DMS53 treated with DMSO at 0.1 percent for 48 hours (cell line): Measurements from ENCODE around the gene GRP.
A peak's percentile ranks its signal among the peaks of the same experiment; 100 is the strongest.
"Not testable (repeated sequence)": the region's sequence is repeated elsewhere in the genome, so short reads cannot be mapped to it uniquely, and the experiment has no call there.

Source experiments
- DNase-seq: peaks from one replicate; lab custom pipeline; 2025; ENCODE audit not compliant: unreplicated experiment; lab: John Stamatoyannopoulos, UW

The GRP gene

GRCh38 chr18:59228351-59228750 lies 8.4 kb downstream of the GRP start:
- DNase-seq = no peak

- no peak for DNase-seq
Measured at GRCh38 chr18:59229191-59229590, 9.2 kb downstream of the GRP start.

DNA sequence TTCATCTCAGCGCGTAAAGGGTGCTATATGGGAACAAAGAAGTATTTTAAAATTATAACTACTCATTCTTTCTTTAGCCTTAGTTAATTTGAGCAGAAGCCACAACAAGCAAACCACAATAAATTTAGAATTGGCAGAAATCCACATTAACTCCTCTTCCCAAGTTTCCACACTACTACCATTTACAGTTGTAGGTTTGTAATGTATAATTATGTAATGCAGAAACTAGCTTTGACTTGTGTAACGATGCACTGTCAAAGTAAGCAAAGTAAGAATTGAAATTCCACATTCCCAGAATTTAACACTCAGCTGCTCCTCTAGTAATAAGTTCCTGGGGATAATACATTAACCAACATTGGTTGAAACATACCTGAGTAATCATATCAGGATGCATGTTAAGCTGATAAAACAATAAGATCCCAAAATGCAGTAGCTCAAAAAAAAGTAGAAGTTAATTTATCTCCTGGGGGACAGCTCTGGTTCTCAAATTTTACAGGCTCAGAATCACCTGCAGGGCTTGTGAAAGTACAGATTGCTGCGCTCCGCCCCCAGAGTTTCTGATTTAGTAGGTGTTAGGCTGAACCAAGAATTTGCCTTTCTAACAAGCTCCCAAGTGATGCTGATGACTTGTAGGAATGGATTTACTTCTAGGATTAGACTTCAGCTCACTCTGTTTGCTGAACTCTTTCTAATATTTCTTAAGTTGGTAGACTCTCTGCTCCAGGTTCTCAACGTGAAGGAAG lies 9.9 kb downstream of the GRP start:
- DNase-seq = no peak

DNA sequence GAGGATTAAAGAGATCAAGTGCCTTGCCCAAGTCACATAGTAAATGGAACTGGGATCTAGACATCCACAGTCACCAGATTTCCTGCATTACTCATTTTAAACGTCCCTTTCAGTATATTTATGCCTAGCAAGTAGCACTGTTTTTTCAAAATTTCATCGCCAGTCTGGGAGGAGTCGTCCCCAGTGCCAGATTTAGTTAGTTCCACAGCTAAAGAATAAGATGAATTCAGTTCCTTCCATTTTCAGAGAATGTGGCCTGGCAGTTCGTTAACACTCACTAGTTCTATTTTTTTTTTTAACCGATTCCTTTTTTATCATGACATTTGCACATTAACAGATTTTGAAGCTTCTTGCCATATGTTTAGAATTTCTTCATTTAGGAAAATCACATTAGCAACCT lies 11.2 kb downstream of the GRP start:
- no peak for DNase-seq

- no peak for DNase-seq
Measured at GRCh38 chr18:59231877-59232276, 11.9 kb downstream of the GRP start.

- DNase-seq = peak; percentile 25
Measured at GRCh38 chr18:59232309-59233016, 12.5 kb downstream of the GRP start.

DNA sequence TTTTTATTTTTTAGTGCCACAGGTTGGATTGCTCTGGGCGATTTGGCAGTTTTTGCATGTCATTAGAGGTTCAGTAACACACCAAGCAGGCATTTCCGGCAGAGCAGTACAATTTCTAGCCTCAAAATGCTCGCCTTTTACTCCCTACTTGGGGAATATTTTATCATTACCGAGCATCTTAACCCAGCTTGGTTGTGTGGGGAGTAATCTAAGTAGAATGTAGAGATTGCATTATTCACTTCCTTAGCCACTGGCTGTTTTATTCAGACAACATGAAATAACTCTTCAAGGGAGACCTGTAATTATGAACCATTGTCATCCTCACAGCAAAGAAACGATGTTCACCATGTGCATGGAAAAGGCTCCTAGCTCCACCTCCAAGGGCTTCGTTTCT lies 13.1 kb downstream of the GRP start:
- DNase-seq = no peak

DNA sequence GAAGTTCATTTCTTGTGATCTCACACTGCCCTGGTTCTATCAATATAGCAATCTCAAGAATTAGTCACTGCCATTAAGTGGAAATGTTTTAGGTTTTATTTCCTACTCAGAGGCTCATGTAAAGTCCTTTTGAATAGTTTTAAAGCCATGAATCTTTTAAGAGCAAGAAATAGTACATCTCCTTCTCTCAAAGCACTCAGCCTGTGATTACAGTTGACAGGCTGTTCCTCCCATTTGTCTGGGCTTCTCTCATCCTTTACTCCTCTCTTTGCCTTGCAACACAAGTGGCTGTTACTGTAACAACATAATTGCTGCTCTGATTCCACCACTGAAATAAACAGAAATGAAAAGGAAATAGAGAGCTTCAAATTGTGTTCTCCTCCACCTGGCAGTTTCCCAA lies 18.4 kb downstream of the GRP start:
- DNase-seq = no peak

DNA sequence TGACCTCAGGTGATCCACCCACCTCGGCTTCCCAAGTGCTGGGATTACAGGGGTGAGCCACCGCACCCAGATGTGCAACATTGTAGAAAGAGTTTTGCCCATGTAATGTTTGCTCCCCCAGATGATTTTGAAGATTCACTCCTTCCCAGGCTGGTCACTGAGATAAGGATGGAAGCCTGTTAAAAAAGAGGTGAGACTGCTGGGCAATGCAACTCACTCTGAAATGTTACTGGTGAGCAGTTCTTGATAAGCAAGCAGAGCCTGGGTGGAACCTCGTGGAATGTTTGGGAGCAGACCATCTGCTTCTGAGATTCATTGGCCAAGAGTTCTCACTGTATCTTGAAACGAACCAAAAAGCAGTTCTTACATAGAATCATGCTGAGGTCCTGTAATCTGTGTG lies 19.7 kb downstream of the GRP start:
- DNase-seq = no peak

GRCh38 chr18:59242906-59243305 lies 22.9 kb downstream of the GRP start:
- no peak for DNase-seq

DNA sequence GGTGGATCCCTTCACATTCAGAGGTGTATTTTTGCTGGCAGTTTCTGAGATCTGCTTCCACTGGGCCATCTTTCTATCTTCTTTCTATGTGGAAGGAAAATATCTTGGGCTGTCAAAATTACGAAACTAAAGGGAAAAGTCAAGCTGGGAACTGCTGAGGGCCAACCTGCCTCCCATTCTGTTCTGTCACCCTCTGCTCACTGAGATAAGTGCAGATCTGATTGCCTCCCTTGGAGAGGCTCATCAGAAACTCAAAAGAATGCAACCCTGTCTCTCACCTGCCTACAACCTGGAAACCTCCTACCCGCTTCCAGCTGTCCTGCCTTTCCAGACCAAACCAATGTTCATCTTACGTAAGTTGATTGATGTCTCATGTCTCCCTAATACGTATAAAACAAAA lies 26.8 kb downstream of the GRP start:
- DNase-seq = no peak

DNA sequence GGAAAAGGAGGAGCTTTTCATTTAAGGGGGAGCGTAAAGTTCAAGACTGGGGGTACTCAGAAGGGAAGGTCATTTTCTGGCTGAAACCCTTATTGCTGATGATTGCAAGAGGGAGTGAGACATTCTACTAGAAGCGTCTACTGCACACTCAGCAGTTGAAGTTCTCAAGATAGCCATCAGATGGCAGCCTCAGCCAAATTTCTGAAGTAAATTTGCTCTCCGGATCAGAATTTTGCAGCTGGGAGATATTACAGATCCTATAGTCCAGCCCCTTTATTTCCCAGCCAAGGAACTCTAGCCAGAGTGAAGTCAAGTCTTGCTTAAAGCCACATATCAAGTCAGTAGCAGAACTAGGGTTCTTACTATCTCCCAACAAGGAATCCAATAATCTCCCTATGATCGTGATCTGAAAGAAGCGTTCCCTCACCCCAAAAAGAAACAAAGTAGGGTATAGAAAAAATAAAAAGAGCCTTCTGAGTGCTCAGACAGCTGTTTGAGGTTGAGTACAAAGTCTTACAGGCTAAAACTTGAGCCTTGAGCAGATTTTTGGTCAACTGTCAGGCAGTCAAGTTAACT lies 29.3 kb downstream of the GRP start:
- DNase-seq = peak; percentile 96

GRCh38 chr18:59255491-59255890 lies 35.5 kb downstream of the GRP start:
- DNase-seq = not testable (repeated sequence)

DNA sequence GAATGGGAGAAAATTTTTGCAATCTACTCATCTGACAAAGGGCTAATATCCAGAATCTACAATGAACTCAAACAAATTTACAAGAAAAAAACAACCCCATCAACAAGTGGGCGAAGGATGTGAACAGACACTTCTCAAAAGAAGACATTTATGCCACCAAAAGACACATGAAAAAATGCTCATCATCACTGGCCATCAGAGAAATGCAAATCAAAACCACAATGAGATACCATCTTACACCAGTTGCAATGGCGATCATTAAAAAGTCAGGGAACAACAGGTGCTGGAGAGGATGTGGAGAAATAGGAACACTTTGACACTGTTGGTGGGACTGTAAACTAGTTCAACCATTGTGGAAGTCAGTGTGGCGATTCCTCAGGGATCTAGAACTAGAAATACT lies 41.9 kb downstream of the GRP start:
- not testable (repeated sequence) for DNase-seq

GRCh38 chr18:59262243-59262642 lies 42.3 kb downstream of the GRP start:
- not testable (repeated sequence) for DNase-seq

GRCh38 chr18:59263661-59264060 lies 43.7 kb downstream of the GRP start:
- DNase-seq = no peak

DNA sequence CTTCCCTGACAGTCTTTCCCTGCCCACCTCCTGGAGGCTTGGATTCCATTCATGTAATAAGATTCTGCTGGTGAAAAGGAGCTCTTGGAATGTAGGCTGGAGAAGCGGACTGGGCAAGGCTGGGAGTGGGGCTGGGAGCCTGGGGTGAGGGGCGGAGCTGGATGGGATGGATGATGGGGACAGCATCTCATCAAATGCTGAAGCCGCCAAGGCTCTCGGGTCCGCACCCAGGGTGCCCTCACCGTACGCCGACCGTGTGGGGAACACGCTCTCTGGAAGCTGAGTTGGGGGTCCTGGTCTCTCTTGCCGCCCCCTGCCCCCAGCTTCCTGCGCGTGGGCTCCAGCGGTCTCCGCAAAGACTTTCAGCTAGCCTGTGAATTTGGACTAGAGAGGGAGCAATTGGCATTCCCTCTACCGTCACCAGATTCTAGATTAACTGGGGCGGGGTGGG lies 44.2 kb downstream of the GRP start:
- DNase-seq = no peak

DNA sequence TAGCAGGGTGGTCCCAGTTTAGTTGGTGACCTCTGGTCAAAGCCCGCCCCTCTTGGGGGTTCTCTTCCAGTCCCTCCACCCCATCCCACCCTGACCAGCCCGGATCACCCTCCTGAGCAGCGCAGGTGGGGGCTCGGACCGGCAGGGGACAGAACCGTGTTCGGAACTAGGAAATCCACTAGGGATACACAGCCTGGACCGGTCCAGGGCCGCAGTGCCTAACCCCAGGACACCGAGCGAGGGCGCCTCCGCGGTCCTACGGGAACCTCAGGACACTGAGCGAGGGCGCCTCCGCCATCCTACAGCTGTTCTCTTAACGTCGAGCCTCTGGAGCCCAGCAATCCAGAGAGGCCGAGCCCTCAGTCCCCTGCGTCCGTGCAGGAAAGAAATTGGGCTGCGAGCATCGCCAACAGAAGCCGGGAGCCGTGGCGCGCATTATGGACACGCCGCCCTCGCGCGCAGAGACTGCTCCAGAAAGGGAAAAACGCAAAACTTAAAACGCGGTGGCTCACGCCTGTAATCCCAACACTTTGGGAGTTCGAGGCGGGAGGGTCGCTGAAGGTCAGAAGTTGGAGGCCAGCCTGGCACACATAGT lies 44.8 kb downstream of the GRP start:
- peak; percentile 18 for DNase-seq

DNA sequence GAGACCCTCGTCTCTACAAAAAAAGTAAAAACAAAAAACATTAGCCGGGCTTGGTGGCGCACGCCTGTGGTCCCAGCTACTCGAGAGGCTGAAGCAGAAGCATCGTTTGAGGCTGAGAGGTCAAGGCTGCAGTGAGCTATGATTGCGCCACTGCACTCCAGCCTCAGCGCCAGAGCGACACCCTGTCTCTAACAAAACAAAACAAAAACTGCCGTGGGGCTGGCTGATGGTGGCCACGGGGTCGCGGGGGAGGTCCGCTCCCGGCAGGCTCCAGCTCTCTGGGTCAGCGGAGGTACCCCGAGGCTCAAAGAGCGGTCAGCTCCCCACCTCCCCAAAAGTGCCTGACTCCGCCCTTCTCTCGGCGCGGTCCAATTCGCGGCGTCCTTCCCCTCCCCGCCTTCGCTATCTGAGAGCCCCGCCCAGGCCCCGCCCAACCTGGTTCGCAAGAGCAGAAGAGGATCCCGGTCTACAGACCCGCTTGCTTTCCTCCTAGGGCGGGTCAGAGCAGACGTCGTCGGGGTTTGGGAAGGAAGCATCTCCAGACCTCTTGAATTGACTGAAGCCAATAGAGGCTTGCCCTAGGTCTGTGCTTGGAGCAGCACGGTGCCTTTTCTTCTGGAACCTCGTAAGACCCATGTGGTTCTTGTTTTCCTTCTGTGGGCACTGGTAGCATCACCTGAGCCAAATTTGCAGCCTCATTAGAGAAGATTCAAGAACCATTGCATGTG lies 45.5 kb downstream of the GRP start:
- peak; percentile 42 for DNase-seq

DNA sequence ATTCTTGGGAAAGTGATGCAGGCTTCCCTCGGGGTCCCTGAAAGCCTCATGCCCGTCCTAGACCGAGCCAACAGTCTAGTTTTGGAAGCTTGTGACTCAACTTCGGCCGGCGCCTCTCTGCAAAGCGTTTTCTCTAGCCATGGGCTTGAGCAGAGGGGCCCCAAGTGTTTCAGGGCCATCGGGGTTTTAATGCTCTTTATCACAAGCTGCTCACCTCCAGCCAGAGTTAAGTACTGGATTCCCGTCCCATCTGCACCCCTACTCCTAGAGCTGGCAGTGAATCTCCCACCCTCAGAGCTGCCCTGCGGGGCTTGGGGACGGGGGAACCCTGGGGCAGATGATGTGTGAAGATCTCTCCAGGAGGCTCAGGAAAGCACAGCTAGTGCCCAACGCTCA lies 46.0 kb downstream of the GRP start:
- DNase-seq = no peak

DNA sequence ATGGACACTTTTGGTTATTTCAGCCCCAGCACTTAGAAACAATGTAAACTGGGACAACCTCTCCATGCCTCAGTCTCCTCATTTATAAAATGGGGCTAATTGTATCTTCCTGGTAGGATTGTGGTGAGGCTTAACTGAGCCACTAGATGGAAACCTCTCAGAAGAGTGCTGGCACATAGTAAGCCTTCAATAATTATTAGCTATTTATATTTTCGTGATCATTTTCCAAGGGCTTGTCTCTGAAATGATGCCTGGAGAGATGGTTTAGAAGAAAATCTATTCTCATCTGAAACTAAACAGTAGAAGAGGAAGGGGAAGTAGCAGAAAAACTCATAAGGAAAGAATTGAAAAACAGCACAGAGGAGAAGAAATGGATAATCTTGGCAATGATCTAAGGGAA lies 46.5 kb downstream of the GRP start:
- DNase-seq = no peak
